Glutamatergic neuron (in vitro differentiated cells): ENCODE measurements around the gene CAMTA1. TPM values are rescaled to one million over a fixed set of nuclear protein-coding genes. Genes with fewer than 3 reads are reported as not detected.

Experiments
- DNase-seq: peaks from one replicate; pipeline ENCODE4 v3.0.0; 2022
- H3K27ac Mint-ChIP-seq: one replicate; pipeline ENCODE4 v1.8.0; 2020; ENCODE audit warnings: mild to moderate bottlenecking, mixed read lengths, inconsistent platforms; ENCODE audit not compliant: unreplicated experiment
- H3K27me3 Mint-ChIP-seq: one replicate; pipeline ENCODE4 v1.8.0; 2020; ENCODE audit warnings: mild to moderate bottlenecking, moderate library complexity, mixed read lengths, inconsistent platforms; ENCODE audit not compliant: unreplicated experiment
- H3K36me3 Mint-ChIP-seq: one replicate; pipeline ENCODE4 v1.8.0; 2020; ENCODE audit warnings: mild to moderate bottlenecking, mixed read lengths, inconsistent platforms; ENCODE audit not compliant: unreplicated experiment
- H3K4me1 Mint-ChIP-seq: one replicate; pipeline ENCODE4 v1.8.0; 2020; ENCODE audit warnings: mild to moderate bottlenecking, low read depth, mixed read lengths, inconsistent platforms; ENCODE audit not compliant: unreplicated experiment
- H3K4me3 Mint-ChIP-seq: one replicate; pipeline ENCODE4 v1.8.0; 2020; ENCODE audit warnings: mild to moderate bottlenecking, mixed read lengths, inconsistent platforms; ENCODE audit not compliant: unreplicated experiment
- H3K9me3 Mint-ChIP-seq: one replicate; pipeline ENCODE4 v1.8.0; 2020; ENCODE audit warnings: mild to moderate bottlenecking, moderate library complexity, mixed read lengths, inconsistent platforms; ENCODE audit not compliant: unreplicated experiment
- CTCF ChIP-seq: fragments of 200-600 bp; sonication (generic); IDR thresholded peaks from one replicate; pipeline ENCODE4 v1.5.0; 2021; ENCODE audit not compliant: partially characterized antibody, unreplicated experiment
- total RNA-seq: library from RNA; stranded (reverse); fragmentation: NEBNext Ultra II Directional; extraction: Animal tissue kit (Norgen Biotek cat#: 25700); gene quantifications from one replicate; pipeline ENCODE4 v1.2.1, GENCODE V29; 2021; ENCODE audit not compliant: unreplicated experiment

Gene CAMTA1
- total RNA-seq, 1 donor from 2014 or later = 77.2 TPM

- Mint-ChIP-seq H3K27me3 (peaks cover 5% of the 10 kb centered on the region), H3K4me1 (peaks cover 3% of the 10 kb centered on the region), H3K9me3 (peaks cover 5% of the 10 kb centered on the region), H3K27ac (no peak overlapping the region), H3K4me3 (no peak overlapping the region), H3K36me3 (no peaks in the 10 kb centered on the region)
- TF ChIP-seq CTCF = no peak
- no peak for DNase-seq
Observed at GRCh38 chr1:7348580-7348979, 563.3 kb downstream of the CAMTA1 start.

GRCh38 chr1:7350804-7351203 lies 565.5 kb downstream of the CAMTA1 start:
- Mint-ChIP-seq H3K9me3 (peaks cover 6% of the 10 kb centered on the region), H3K27ac (no peak overlapping the region), H3K36me3 (no peaks in the 10 kb centered on the region), H3K4me1 (peaks cover 3% of the 10 kb centered on the region), H3K4me3 (no peak overlapping the region), H3K27me3 (peaks cover 3% of the 10 kb centered on the region)
- no peak for DNase-seq
- no peak for TF ChIP-seq CTCF

- no peak overlapping the region for H3K27ac Mint-ChIP-seq
- peaks cover 6% of the 10 kb centered on the region for H3K9me3 Mint-ChIP-seq
- no peak for DNase-seq
- no peak overlapping the region for H3K4me3 Mint-ChIP-seq
- H3K36me3 Mint-ChIP-seq = no peaks in the 10 kb centered on the region
- no peak for TF ChIP-seq CTCF
- H3K4me1 Mint-ChIP-seq = peaks cover 3% of the 10 kb centered on the region
- H3K27me3 Mint-ChIP-seq = peaks cover 3% of the 10 kb centered on the region
Observed at GRCh38 chr1:7351649-7352048, 566.4 kb downstream of the CAMTA1 start.

- Mint-ChIP-seq H3K9me3 (peaks cover 6% of the 10 kb centered on the region), H3K27ac (no peak overlapping the region), H3K27me3 (peaks cover 3% of the 10 kb centered on the region), H3K4me1 (no peaks in the 10 kb centered on the region), H3K36me3 (no peaks in the 10 kb centered on the region), H3K4me3 (no peak overlapping the region)
- no peak for DNase-seq
- TF ChIP-seq CTCF = no peak
Observed at GRCh38 chr1:7352364-7352763, 567.1 kb downstream of the CAMTA1 start.

- H3K4me3 Mint-ChIP-seq = no peak overlapping the region
- H3K27me3 Mint-ChIP-seq = peaks cover 3% of the 10 kb centered on the region
Observed at GRCh38 chr1:7352974-7353373, 567.7 kb downstream of the CAMTA1 start.

More at GRCh38 chr1:7352974-7353373, 567.7 kb downstream of the CAMTA1 start:
- peaks cover 6% of the 10 kb centered on the region for H3K9me3 Mint-ChIP-seq
- no peaks in the 10 kb centered on the region for H3K4me1 Mint-ChIP-seq
- no peaks in the 10 kb centered on the region for H3K36me3 Mint-ChIP-seq
- H3K27ac Mint-ChIP-seq = no peak overlapping the region
- TF ChIP-seq CTCF = no peak
- DNase-seq = no peak
